Hindlimb muscle (tissue), 1 donor: ENCODE results near the gene TOP3A. TPM values are rescaled to one million over a fixed set of nuclear protein-coding genes. Genes with fewer than 3 reads are reported as not detected.

ENCODE experiments used
- DNase-seq: peaks from one replicate; pipeline ENCODE4 v3.0.0-alpha.2; 2013
- polyA plus RNA-seq: library from polyadenylated mRNA; unstranded; fragments of 120-200 nt; gene quantifications from one replicate; pipeline ENCODE4 v1.2.1, GENCODE V29; 2013; ENCODE audit not compliant: insufficient read length

TOP3A gene
- polyA plus RNA-seq, 1 donor: 27.5 TPM

DNA sequence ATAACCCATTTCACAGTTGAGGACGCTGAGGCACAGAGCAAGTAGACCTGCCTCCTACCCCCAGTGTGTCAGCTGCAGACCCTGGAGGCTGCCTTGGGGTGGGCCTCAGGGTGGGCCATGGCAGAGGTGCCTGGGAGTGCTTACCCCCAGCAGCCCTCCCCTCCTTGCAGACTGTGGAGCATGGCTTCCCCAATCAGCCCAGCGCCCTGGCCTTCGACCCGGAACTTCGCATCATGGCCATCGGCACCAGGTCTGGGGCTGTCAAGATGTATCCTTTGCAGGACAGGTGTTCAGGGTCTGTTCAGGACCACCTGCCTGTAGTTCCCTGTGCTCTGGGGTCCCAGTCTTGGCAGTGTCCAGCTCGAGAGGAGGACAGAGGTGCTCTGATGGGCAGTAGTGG, 85.0 kb downstream of the TOP3A start:
- no peak for DNase-seq

DNA sequence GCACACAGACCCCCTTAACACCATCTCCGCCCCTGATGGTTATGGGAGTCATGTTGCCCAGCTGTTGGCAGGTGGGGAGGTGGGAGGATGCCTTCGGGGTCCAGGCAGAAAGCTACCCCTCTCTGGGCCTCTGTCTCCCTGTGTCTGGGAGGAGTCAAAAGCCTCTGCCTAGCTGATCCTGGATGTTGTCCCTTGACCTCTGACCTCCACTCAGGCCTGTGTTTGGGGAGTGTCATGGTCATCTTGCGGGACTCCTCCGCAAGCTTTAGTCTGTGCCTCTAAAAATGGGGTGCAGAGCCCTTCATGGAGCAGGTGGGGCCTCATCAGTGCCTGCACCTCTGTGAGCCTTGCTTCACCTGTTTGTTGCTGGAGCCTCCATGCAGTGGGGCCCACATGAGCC, 85.5 kb downstream of the TOP3A start:
- no peak for DNase-seq

DNA sequence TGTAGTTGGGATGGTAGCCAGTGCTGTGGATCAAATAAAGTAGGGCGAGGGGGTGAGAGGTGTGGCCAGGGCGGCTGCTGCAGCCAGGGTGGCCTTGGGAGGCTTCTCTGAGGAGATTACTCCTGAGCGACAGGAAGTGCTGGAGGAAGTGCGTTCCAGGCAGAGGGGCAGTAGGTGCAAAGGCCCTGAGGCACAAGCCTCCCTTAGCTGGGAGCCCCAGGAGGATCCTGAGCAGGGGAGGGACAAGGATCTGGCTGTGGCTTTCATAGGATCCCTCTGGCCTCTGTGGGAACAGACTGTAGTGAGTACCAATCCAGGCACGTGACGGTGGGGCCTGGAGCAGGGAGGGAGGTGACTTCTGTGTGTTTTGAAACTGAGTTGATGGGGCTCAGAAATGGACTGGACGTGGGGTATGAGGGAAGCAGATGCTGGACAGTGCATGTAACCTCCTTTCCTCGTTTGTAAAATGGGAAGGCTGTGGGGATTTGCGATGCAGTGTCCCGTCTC, 86.6 kb downstream of the TOP3A start:
- DNase-seq: no peak

- DNase-seq: no peak
Observed at GRCh38 chr17:18227635-18228034, 87.2 kb downstream of the TOP3A start.

GRCh38 chr17:18226284-18226945, 88.4 kb downstream of the TOP3A start:
- DNase-seq: no peak

- peak; percentile 47 for DNase-seq
Observed at GRCh38 chr17:18225642-18226283, 89.0 kb downstream of the TOP3A start.

GRCh38 chr17:18225121-18225641, 89.6 kb downstream of the TOP3A start, which contains the start of gene LLGL1:
TSS of gene LLGL1 (plus strand) at chr17:18225635. CDS start at chr17:18225683, 48 bp downstream.
- DNase-seq: peak; percentile 98

DNA sequence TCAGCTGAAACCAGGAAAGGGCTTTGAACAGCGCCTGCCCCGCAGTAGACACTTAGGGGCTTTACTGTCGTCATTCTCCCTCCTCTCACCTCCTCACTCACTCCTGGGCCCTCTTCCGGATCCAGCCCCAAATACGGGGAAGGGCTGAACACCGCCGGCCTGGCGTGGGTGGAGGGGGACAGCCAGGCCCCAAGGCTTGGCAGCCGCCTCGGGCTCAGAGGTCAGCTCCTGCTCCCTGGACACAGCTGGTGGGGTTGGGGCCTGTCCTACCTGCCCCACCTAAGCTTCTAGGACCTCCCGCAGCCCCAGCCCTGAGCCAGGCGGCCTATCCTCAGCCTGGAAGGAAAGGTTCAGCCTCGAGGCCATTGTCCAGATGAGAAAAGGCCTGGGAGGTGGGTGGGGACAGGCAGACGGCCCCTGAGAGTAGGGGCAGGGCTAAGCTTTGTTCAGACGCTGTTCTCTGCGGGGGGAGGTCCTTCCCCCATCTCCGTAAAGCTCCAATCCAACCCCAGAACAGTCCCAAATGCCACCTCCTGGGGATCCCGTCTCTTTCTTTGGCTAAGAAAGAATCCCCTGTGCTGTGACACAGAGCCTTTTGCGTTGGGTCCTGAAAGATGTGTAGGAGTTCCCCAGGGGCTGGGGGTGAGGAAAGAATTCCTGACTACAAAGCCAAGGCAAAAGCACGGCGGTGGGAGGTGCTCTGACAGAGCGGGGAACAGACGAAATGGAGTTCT, 90.2 kb downstream of the TOP3A start:
- DNase-seq: peak; percentile 72

DNA sequence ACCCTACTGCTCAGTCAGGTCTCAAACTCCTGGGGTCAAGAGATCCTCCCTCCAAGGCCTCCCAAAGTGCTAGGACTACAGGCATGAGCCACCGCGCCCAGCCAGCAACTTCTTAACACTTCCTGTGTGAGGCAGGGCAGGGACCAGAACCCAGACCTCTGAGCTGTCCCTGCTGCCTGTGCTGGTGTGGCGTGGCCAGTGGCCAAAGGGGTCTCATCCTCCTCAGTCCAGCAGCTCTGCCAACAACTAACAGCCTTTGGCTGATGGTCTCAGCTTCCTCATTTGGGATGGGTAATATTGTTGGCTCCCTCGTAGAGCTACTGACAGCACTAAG, 90.8 kb downstream of the TOP3A start:
- DNase-seq: no peak

Other genes with a start within 250 kb of the TOP3A start
- 28.6 TPM for gene DRG2, start 227.0 kb downstream of the TOP3A start, polyA plus RNA-seq
- 1.3 TPM for gene MYO15A, start 206.2 kb downstream of the TOP3A start, polyA plus RNA-seq
- gene ALKBH5, start 131.2 kb downstream of the TOP3A start, polyA plus RNA-seq: 71.1 TPM
- gene LLGL1, start 89.4 kb downstream of the TOP3A start, polyA plus RNA-seq: 26.2 TPM
- 181 TPM for gene FLII, start 56.3 kb downstream of the TOP3A start, polyA plus RNA-seq
- 17.7 TPM for gene MIEF2, start 54.3 kb downstream of the TOP3A start, polyA plus RNA-seq
- gene SMCR8, start 299 bp upstream of the TOP3A start, polyA plus RNA-seq: 9.9 TPM
- 15.0 TPM for gene SHMT1, start 48.6 kb upstream of the TOP3A start, polyA plus RNA-seq
- not detected for gene EVPLL, start 62.8 kb upstream of the TOP3A start, polyA plus RNA-seq
- not detected for gene LGALS9C, start 161.8 kb upstream of the TOP3A start, polyA plus RNA-seq